ENCODE measurements around the gene BDH1. TPM values are rescaled to one million over a fixed set of nuclear protein-coding genes. Genes with fewer than 3 reads are reported as not detected.

The BDH1 gene
- total RNA-seq, 1 donor from 2014 or later: 8.8 TPM

DNA sequence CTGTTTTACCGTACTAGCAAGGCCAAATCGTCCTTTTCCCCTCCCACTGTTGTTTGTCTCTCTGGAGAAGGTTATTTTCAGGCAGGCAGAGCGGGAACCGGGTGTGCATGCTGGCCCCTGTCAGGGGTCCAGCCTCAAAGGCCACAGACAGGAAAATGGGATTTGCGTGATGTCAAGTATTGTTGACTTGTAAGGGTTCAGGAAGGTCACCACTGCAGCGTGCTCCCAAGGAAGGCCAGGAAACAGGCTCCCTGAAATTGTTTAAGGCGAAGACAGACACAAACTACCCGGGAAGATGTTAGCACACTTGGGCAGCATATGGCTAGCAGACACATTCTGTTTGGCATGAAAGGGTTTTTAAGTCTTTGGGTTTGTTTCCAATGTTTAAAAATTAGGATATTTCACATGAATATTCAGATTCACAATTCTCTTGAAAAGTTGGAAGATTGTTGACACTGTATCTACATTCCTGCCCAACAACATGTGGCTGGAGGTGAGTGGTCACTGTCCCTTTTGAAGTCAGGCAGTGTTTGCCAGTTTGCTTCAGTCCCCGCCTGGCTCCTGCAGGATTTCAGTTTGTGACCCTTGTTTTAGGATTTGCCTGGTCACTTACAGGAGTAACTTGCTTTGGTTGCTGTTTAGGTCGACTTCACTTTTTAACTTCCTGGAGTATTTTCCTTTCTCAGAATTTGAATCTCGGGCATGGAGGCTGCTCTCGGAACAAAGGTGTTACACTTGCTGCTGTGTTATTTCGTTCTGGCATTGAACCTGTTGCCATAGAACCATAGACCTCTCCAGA is 90.4 kb downstream of the BDH1 start:
- no peak for DNase-seq (ENCODE audit: extremely low read depth, low read depth, low spot score)

DNA sequence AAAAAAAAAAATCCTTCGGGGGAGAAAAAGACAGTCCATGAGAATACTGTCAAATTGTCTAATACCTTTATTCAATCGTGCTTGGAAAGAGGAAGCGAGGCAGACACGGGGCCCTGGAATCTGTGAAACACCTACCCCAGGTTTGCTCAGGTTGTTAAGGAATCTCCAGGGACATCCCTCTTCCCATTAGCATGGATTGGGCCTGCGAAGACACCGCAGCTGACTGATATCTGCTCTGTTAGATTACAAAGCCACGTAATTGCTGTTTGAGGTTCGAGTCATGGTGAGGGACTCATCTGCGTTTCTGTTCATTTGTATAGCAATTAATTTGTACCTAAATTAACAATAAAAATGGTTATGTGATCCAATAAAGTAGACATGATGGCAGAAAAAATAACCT is 91.0 kb downstream of the BDH1 start:
- DNase-seq (ENCODE audit: extremely low read depth, low read depth, low spot score): no peak

DNA sequence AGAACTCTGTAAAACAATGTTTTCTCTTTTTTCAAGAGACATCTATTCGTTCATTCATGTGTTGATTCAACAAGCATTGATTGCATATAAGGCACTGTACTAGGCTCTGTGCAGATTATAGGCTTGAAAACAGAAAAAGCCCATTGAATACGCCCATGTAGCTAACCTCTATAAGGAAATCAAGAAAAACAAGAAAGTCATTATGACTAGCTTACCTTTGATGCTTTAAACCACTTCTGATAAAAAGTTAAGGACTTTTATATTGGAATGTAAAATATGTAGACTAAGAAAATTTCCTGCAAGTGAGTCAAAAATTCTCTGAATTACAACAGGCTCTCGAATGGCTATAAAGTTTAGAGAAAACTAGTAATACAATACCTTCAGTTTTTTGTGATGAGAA is 92.5 kb downstream of the BDH1 start:
- DNase-seq (ENCODE audit: extremely low read depth, low read depth, low spot score): no peak

DNA sequence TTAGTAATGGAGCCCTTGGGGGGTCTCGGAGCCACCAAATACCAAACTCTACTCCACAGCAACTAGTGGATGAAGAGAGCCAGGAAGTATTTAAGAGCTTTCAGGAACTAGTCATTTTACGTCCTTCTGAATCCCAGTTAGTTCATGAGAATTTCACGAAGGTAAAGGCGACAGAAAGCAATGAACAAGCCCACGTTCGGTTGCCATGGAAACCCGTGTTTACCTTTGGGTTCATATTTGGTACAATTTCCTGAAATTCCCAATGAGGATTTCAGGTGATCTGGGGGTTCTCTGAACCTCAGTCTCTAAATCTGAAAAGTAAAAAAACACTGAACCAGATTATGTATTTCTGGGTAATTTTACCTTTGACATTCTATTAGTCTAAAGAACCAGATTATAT is 93.0 kb downstream of the BDH1 start:
- DNase-seq (ENCODE audit: extremely low read depth, low read depth, low spot score): no peak

DNA sequence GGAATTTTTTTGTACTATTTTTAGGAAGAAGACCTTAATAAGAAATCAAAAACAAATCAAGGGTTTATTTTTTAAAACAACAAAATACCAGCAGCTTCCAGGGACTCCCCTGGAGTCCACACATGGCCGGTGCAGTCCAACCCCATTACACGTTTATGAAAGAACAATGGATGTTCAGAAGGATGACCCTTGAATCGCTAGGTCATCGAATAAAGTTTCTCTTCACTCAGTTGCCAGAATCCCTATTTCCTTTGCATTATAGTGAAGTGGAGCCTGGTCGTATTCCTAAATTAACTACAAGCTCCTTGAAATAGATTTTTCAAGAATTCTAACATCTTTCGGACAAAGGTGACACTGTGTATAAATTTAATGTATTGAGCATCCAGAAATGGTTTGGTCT is 95.1 kb downstream of the BDH1 start:
- DNase-seq (ENCODE audit: extremely low read depth, low read depth, low spot score): no peak

DNA sequence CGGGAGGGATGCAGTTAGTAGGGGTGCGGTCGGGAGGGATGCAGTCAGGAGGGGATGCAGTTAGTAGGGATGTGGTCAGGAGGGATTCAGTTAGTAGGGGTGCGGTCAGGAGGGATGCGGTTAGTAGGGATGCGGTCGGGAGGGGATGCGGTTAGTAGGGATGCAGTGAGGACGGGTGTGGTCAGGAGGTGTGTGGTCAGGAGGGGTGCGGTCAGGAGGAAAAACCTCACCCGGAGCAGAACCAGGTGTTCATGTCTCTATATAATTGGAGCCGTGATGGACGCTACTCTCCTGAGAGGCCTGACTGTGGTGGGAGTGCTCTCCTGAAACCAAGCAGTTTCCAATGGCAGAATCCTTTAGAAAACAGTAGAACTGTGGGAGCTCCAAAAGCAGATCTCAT is 95.8 kb downstream of the BDH1 start:
- no peak for DNase-seq (ENCODE audit: extremely low read depth, low read depth, low spot score)

Other genes with a start within 250 kb of the BDH1 start
- 34.9 and 53.6 TPM in 2 replicates for gene RUBCN, start 180.9 kb upstream of the BDH1 start, total RNA-seq
- 47.3 and 57.8 TPM in 2 replicates for gene FYTTD1, start 193.9 kb upstream of the BDH1 start, total RNA-seq
- gene LRCH3, start 235.3 kb upstream of the BDH1 start, total RNA-seq: 27.0 and 47.8 TPM in 2 replicates

All from glomerular endothelial cell (primary cell).